ENCODE measurements around the gene LRRTM4. TPM values are rescaled to one million over a fixed set of nuclear protein-coding genes. Genes with fewer than 3 reads are reported as not detected.

LRRTM4 gene
- total RNA-seq, 4 donors from 2014 or later, result 0.27 to 0.32 TPM; not detected in 2

GRCh38 chr2:76826691-76827090 lies 695.5 kb downstream of the LRRTM4 start:
- intact Hi-C loops (cut with DNase I; ENCODE audit: low total_unique reads) (no loop called here), in situ Hi-C loops (cut with MboI; ENCODE audit: low pct_ligation_motif_present in 1 of 4, low pct_unique_long_range_greater_than_20kb in 1 of 4, low sequenced_read_pairs in 3 of 4) (no loop called here)
- Histone ChIP-seq H3K4me1 (peaks cover 0 to 11% (median 5%) of the 10 kb centered on the region in 4 donors), H3K9me3 (no peaks in the 10 kb centered on the region), H3K27me3 (no peaks in the 10 kb centered on the region), H3K36me3 (no peaks in the 10 kb centered on the region), H3K4me3 (no peak overlapping the region), H3K27ac (no peak overlapping the region)
- no peak for DNase-seq
- WGBS, 2 donors (ENCODE audit: low coverage in 1 of 2), result 53 to 81% methylated on average over 3 of the region's 3 CpGs
- TF ChIP-seq POLR2A (IDR thresholded peaks at IDR 0.05) (no peak), CTCF (IDR thresholded peaks at IDR 0.05) (no peak), EP300 (IDR thresholded peaks at IDR 0.05; ENCODE audit: low read depth) (no peak), POLR2AphosphoS5 (IDR thresholded peaks at IDR 0.05) (no peak)

GRCh38 chr2:76825140-76825970 lies 696.8 kb downstream of the LRRTM4 start:
- intact Hi-C loops (cut with DNase I; ENCODE audit: low total_unique reads) (no loop called here), in situ Hi-C loops (cut with MboI; ENCODE audit: low pct_ligation_motif_present in 1 of 4, low pct_unique_long_range_greater_than_20kb in 1 of 4, low sequenced_read_pairs in 3 of 4) (no loop called here)
- H3K27ac ChIP-seq, result peak overlapping the region in 1 of 4 donors; percentile 8
- H3K4me3 ChIP-seq, result no peak overlapping the region
- no peaks in the 10 kb centered on the region for H3K9me3 ChIP-seq
- DNase-seq, result peak; percentile 44
- no peaks in the 10 kb centered on the region for H3K36me3 ChIP-seq
- peaks cover 0 to 11% (median 5%) of the 10 kb centered on the region in 4 donors for H3K4me1 ChIP-seq
- TF ChIP-seq POLR2AphosphoS5 (IDR thresholded peaks at IDR 0.05) (no peak), POLR2A (IDR thresholded peaks at IDR 0.05) (no peak), EP300 (IDR thresholded peaks at IDR 0.05; ENCODE audit: low read depth) (no peak), CTCF (IDR thresholded peaks at IDR 0.05) (no peak)
- WGBS, 2 donors (ENCODE audit: low coverage in 1 of 2), result 50 to 63% methylated on average over 6 of the region's 6 CpGs
- H3K27me3 ChIP-seq, result no peaks in the 10 kb centered on the region

DNA sequence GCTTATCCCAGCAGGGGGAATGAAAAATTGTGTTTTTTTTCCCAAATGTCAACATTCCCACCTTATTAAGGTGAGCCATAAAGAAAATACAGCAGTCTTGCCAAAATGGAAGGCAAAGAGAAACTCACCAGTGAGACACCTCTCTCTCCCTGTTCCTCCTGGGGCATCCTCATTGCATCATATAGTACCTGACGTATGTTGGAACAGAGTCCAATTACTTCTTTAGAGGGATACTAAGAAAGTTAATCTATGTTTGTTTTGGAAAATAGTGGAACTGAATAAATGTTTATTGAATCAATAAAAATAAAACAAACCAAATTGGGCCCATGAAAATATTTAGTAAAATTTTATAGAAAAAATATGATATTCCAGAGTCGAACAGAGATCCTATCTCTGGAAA lies 700.4 kb downstream of the LRRTM4 start:
- intact Hi-C loops (cut with DNase I; ENCODE audit: low total_unique reads), result no loop called here
- in situ Hi-C loops (cut with MboI; ENCODE audit: low pct_ligation_motif_present in 1 of 4, low pct_unique_long_range_greater_than_20kb in 1 of 4, low sequenced_read_pairs in 3 of 4), result no loop called here
- 60 to 73% methylated on average over 2 of the region's 2 CpGs for WGBS, 2 donors (ENCODE audit: low coverage in 1 of 2)

DNA sequence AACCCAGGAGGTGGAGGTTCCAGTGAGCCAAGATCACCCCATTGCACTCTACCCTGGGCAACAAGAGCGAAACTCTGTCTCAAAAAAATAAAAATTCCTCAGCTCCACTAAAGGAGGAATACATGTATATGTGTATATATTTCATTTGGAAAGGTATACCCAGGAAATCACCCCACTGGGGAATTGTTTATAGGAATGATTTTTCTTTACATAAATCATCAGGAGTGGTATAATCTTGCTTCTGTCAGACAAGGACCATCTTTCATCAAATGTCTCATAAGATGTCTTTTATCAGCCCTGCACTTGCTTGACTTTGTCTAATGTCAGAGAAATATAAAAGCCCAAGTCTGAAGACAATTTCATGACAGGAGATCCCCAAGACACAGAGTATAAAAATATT lies 709.1 kb downstream of the LRRTM4 start:
- Histone ChIP-seq H3K9me3 (no peaks in the 10 kb centered on the region), H3K27me3 (no peaks in the 10 kb centered on the region), H3K4me3 (no peak overlapping the region), H3K36me3 (no peaks in the 10 kb centered on the region), H3K27ac (no peak overlapping the region), H3K4me1 (no peaks in the 10 kb centered on the region)
- TF ChIP-seq POLR2AphosphoS5 (IDR thresholded peaks at IDR 0.05), result no peak
- no peak for TF ChIP-seq POLR2A (IDR thresholded peaks at IDR 0.05)
- TF ChIP-seq EP300 (IDR thresholded peaks at IDR 0.05; ENCODE audit: low read depth), result no peak
- no peak for TF ChIP-seq CTCF (IDR thresholded peaks at IDR 0.05)
- intact Hi-C loops (cut with DNase I; ENCODE audit: low total_unique reads) (no loop called here), in situ Hi-C loops (cut with MboI; ENCODE audit: low pct_ligation_motif_present in 1 of 4, low pct_unique_long_range_greater_than_20kb in 1 of 4, low sequenced_read_pairs in 3 of 4) (no loop called here)
- 82 to 86% methylated on average over 1 of the region's 1 CpG for WGBS, 2 donors (ENCODE audit: low coverage in 1 of 2)
- DNase-seq, result no peak

More for the DNA sequence above, 700.4 kb downstream of the LRRTM4 start:
- TF ChIP-seq POLR2AphosphoS5 (IDR thresholded peaks at IDR 0.05) (no peak), EP300 (IDR thresholded peaks at IDR 0.05; ENCODE audit: low read depth) (no peak), POLR2A (IDR thresholded peaks at IDR 0.05) (no peak), CTCF (IDR thresholded peaks at IDR 0.05) (no peak)
- no peak overlapping the region for H3K4me3 ChIP-seq
- H3K9me3 ChIP-seq, result no peaks in the 10 kb centered on the region
- H3K27me3 ChIP-seq, result no peaks in the 10 kb centered on the region
- no peaks in the 10 kb centered on the region for H3K36me3 ChIP-seq
- H3K27ac ChIP-seq, result no peak overlapping the region
- DNase-seq, result no peak
- peaks cover 0 to 11% (median 5%) of the 10 kb centered on the region in 4 donors for H3K4me1 ChIP-seq

Data from transverse colon (tissue), 4 donors.